Endothelial cell of umbilical vein (primary cell): ENCODE measurements around the gene TXNRD1. TPM values are rescaled to one million over a fixed set of nuclear protein-coding genes. Genes with fewer than 3 reads are reported as not detected.

ENCODE experiments used
- BruUV-seq: library from RNA; stranded (reverse); fragments of 400-500 nt; replicated peaks from 2 replicates; lab custom pipeline; 2021; lab: Mats Ljungman, UMichigan
- CTCF ChIA-PET: fragments of 300-600, 350-600 bp; sonication (Branson Sonifier 250); formaldehyde crosslinking; loops from one replicate; lab custom pipeline; 2021; ENCODE audit warnings: antibody characterized with exemption, inconsistent platforms; lab: Charles Lee
- POLR2A ChIA-PET: fragments of 300-600, 350-600 bp; sonication (Branson Sonifier 250); formaldehyde crosslinking; loops from one replicate; lab custom pipeline; 2021; ENCODE audit warnings: antibody characterized with exemption, inconsistent platforms; lab: Charles Lee
- DNase-seq: peaks from one replicate; pipeline ENCODE4 v3.0.0-alpha.2; 2011; ENCODE audit warnings: low read depth, low spot score
- FAIRE-seq: peaks from 2 replicates; lab custom pipeline; 2011; peaks lifted over from hg19 to GRCh38; lab: Jason Lieb, UNC
- H2AFZ ChIP-seq: 2 replicates; pipeline ENCODE4 v1.6.0; 2012; ENCODE audit warnings: low read depth, low read length, control low read depth, inconsistent platforms
- H3K27ac ChIP-seq: 2 replicates; pipeline ENCODE4 v1.5.1; 2011; ENCODE audit warnings: low read depth, mild to moderate bottlenecking, control low read depth, low read length, moderate library complexity; ENCODE audit not compliant: insufficient read depth
- H3K27me3 ChIP-seq, 2 experiments: 2 replicates each; pipeline versions ENCODE4 v1.6.0 to v1.6.1; 2011; ENCODE audit warnings: low read length in 2 of 2, mixed read lengths in 1 of 2; ENCODE audit not compliant: control insufficient read depth in 2 of 2, insufficient read depth in 2 of 2
- H3K36me3 ChIP-seq, 2 experiments: 2 replicates in 1 of 2; 3 replicates in 1 of 2; pipeline ENCODE4 v1.5.1; 2011; ENCODE audit warnings: low read length in 2 of 2, mild to moderate bottlenecking in 1 of 2, moderate library complexity in 1 of 2; ENCODE audit not compliant: control insufficient read depth in 2 of 2, insufficient read depth in 2 of 2; ENCODE audit errors: extremely low read depth in 1 of 2
- H3K4me1 ChIP-seq: 3 replicates; pipeline ENCODE4 v1.5.1; 2011; ENCODE audit warnings: mild to moderate bottlenecking, low read length; ENCODE audit not compliant: control insufficient read depth, insufficient read depth; ENCODE audit errors: extremely low read depth
- H3K4me2 ChIP-seq: 2 replicates; pipeline ENCODE4 v1.6.1; 2011; ENCODE audit warnings: low read length, control low read depth, mixed read lengths; ENCODE audit not compliant: insufficient read depth
- H3K4me3 ChIP-seq, 3 experiments: fragments of 200-600 bp in 1 of 3; sonication (generic), shearing (Covaris generic) in 1 of 3; replicated peaks in 1 of 3; 2 replicates each; pipeline ENCODE4 v1.5.1; 2011 to 2016; ENCODE audit warnings: control low read depth in 3 of 3, low read length in 3 of 3, mild to moderate bottlenecking in 2 of 3, inconsistent platforms in 1 of 3, low read depth in 1 of 3, moderate library complexity in 1 of 3; ENCODE audit not compliant: insufficient read depth in 1 of 3
- H3K79me2 ChIP-seq: 2 replicates; pipeline ENCODE4 v1.6.0; 2012; ENCODE audit warnings: low read length, inconsistent platforms; ENCODE audit not compliant: control insufficient read depth, insufficient read depth
- H3K9ac ChIP-seq: replicated peaks from 2 replicates; pipeline ENCODE3; 2011; ENCODE audit warnings: low read length, control low read depth; ENCODE audit not compliant: insufficient read depth; ENCODE audit errors: extremely low read depth
- H3K9me1 ChIP-seq: replicated peaks from 3 replicates; pipeline ENCODE4 v1.6.0; 2011; ENCODE audit warnings: mild to moderate bottlenecking, low read length; ENCODE audit not compliant: control insufficient read depth, insufficient read depth; ENCODE audit errors: extremely low read depth
- H3K9me3 ChIP-seq: replicated peaks from 2 replicates; pipeline ENCODE4 v1.5.1; 2012; ENCODE audit warnings: low read length, inconsistent platforms; ENCODE audit not compliant: control insufficient read depth, insufficient read depth
- H4K20me1 ChIP-seq: replicated peaks from 2 replicates; pipeline ENCODE3; 2011; ENCODE audit warnings: mild to moderate bottlenecking, low read length; ENCODE audit not compliant: control insufficient read depth, insufficient read depth; ENCODE audit errors: extremely low read depth
- CTCF ChIP-seq, 2 donors: IDR thresholded peaks; 1 replicate in 1 of 2; 2 replicates in 1 of 2; pipeline ENCODE4 v1.5.1; 2011; ENCODE audit warnings: low read length in 2 of 2, mild to moderate bottlenecking in 2 of 2, moderate library complexity in 2 of 2, control low read depth in 1 of 2, inconsistent platforms in 1 of 2, low read depth in 1 of 2; ENCODE audit not compliant: insufficient read depth in 1 of 2; ENCODE audit errors: extremely low read depth in 1 of 2
- EZH2 ChIP-seq: IDR thresholded peaks from 2 replicates; pipeline ENCODE4 v1.6.1; 2012; ENCODE audit warnings: borderline replicate concordance, low read depth, mild to moderate bottlenecking, moderate library complexity, low read length, inconsistent platforms; ENCODE audit not compliant: severe bottlenecking
- FOS ChIP-seq: IDR thresholded peaks from 2 replicates; pipeline ENCODE4 v1.6.1; 2011; ENCODE audit warnings: mild to moderate bottlenecking, low read length, moderate library complexity, borderline replicate concordance; ENCODE audit not compliant: insufficient read depth
- GATA2 ChIP-seq: IDR thresholded peaks from 2 replicates; pipeline ENCODE4 v1.7.0; 2011; ENCODE audit warnings: low read depth, mild to moderate bottlenecking, moderate library complexity, mixed read lengths, low read length; ENCODE audit not compliant: insufficient read length, insufficient read depth
- JUN ChIP-seq: IDR thresholded peaks from 2 replicates; pipeline ENCODE4 v1.6.1; 2011; ENCODE audit warnings: borderline replicate concordance, low read depth; ENCODE audit not compliant: insufficient read length, insufficient read depth
- MAX ChIP-seq: IDR thresholded peaks from 2 replicates; pipeline ENCODE4 v1.6.1; 2011; ENCODE audit not compliant: insufficient read depth, insufficient read length
- MYC ChIP-seq: IDR thresholded peaks from one replicate; pipeline ENCODE4 v1.6.1; 2011; ENCODE audit warnings: mild to moderate bottlenecking, low read depth, low read length
- POLR2A ChIP-seq: IDR thresholded peaks from 2 replicates; pipeline ENCODE4 v1.6.1; 2012; ENCODE audit warnings: low read depth, mild to moderate bottlenecking, control low read depth, low read length
- POLR2AphosphoS5 ChIP-seq: IDR thresholded peaks from 2 replicates; pipeline ENCODE4 v1.6.1; 2012; ENCODE audit warnings: low read depth, mild to moderate bottlenecking, control low read depth, low read length, moderate library complexity; ENCODE audit not compliant: insufficient read depth
- dilution Hi-C: fragments of 300-500 bp; cut with MboI; formaldehyde crosslinking; loops from one replicate; pipeline ENCODE4 v1.15.0; 2019; ENCODE audit warnings: low sequenced_read_pairs; ENCODE audit not compliant: extremely low pct_ligation_motif_present
- intact Hi-C: fragments of 100-400 bp; cut with micrococcal nuclease; formaldehyde crosslinking; loops from one replicate; pipeline ENCODE4 v1.10.0; 2022
- polyA plus RNA-seq, 4 experiments: library from polyadenylated mRNA; depleted of rRNA in 3 of 4; stranded (reverse) in 3 of 4; unstranded in 1 of 4; fragments of >200 nt; gene quantifications; 2 replicates each; pipeline versions ENCODE4 v1.2.1 to v1.2.3, GENCODE V29; 2011 to 2012; ENCODE audit warnings: missing spikeins in 1 of 4
- total RNA-seq: library from RNA; stranded (reverse); gene quantifications from 2 replicates; pipeline ENCODE4 v1.2.3, GENCODE V29; 2021

TXNRD1 gene
- total and polyA plus RNA-seq, 2 donors (not counting 3 experiments of a cell fraction or from before 2014, with no cell fraction given), result 309 to 566 TPM

- peak overlapping the region; percentile 78 for H3K27ac ChIP-seq
- H3K9ac ChIP-seq, result peak overlapping the region; percentile 92
- ChIA-PET CTCF (interaction anchor here (0.6 to 5.9 kb wide), 6 partner anchors 10 to 80 kb away, joined by 3 to 49 read pairs (median 7); partner anchors contain the start of gene TXNRD1), POLR2A (interaction anchor here (0.6 to 15.5 kb wide), 14 partner anchors 9 to 149 kb away, joined by 3 to 222 read pairs (median 4); partner anchors contain the start of genes EID3, NFYB and TXNRD1)
- BruUV-seq, result TSS peak; percentile 48
- H3K4me1 ChIP-seq, result peaks cover 34% of the 10 kb centered on the region
- intact Hi-C loops (loop anchor here (1.0 to 10.0 kb wide), 5 partner anchors 67 to 821 kb away; partner anchors contain the start of genes CHST11, NFYB, TXNRD1 and WASHC4), dilution Hi-C loops (loop anchor here (5.0 kb wide), 1 partner anchor 64 kb away; no protein-coding TSS in a partner anchor)
- TF ChIP-seq JUN, result peak; percentile 52
- TF ChIP-seq GATA2, result no peak
- TF ChIP-seq MAX, result peak; percentile 27
- TF ChIP-seq MYC, result no peak
- peak; percentile 96 for TF ChIP-seq POLR2A
- no peak for TF ChIP-seq FOS
- no peak for TF ChIP-seq EZH2
- TF ChIP-seq CTCF (IDR thresholded peaks at IDR 0.05; ENCODE audit: extremely low read depth in 1 of 2, insufficient read depth in 1 of 2, low read depth in 1 of 2, low read length in 2 of 2), result no peak
- peak; percentile 92 for TF ChIP-seq POLR2AphosphoS5
- H3K27me3 ChIP-seq, result no peaks in the 10 kb centered on the region
- no peaks in the 10 kb centered on the region for H3K9me3 ChIP-seq
- peaks cover 7% of the 10 kb centered on the region for H4K20me1 ChIP-seq
- peak overlapping the region; percentile 83 for H3K4me2 ChIP-seq
- H2AFZ ChIP-seq, result no peak overlapping the region
- peak; percentile 87 for FAIRE-seq
- H3K9me1 ChIP-seq, result no peaks in the 10 kb centered on the region
- DNase-seq, result peak; percentile 99
- H3K4me3 ChIP-seq, result peak overlapping the region; percentile 67 to 98 (median 76)
- H3K79me2 ChIP-seq, result peaks cover 47% of the 10 kb centered on the region
- peaks cover under 1 to 3% of the 10 kb centered on the region in 2 experiments for H3K36me3 ChIP-seq
These were observed 71.2 kb downstream of the TXNRD1 start for GRCh38 chr12:104286516-104287482.
